Activated T-helper 9 cell treated with anti-CD3 and anti-CD28 coated beads, Interleukin-2, amount 50 U/mL, for 16 hours (primary cell): ENCODE results near the gene RBBP9.
"Not testable (repeated sequence)": the region's sequence is repeated elsewhere in the genome, so short reads cannot be mapped to it uniquely, and the experiment has no call there.

Source experiments
- DNase-seq: peaks from one replicate; pipeline ENCODE4 v3.0.0-alpha.2; 2020; ENCODE audit warnings: low read depth

RBBP9 gene

DNA sequence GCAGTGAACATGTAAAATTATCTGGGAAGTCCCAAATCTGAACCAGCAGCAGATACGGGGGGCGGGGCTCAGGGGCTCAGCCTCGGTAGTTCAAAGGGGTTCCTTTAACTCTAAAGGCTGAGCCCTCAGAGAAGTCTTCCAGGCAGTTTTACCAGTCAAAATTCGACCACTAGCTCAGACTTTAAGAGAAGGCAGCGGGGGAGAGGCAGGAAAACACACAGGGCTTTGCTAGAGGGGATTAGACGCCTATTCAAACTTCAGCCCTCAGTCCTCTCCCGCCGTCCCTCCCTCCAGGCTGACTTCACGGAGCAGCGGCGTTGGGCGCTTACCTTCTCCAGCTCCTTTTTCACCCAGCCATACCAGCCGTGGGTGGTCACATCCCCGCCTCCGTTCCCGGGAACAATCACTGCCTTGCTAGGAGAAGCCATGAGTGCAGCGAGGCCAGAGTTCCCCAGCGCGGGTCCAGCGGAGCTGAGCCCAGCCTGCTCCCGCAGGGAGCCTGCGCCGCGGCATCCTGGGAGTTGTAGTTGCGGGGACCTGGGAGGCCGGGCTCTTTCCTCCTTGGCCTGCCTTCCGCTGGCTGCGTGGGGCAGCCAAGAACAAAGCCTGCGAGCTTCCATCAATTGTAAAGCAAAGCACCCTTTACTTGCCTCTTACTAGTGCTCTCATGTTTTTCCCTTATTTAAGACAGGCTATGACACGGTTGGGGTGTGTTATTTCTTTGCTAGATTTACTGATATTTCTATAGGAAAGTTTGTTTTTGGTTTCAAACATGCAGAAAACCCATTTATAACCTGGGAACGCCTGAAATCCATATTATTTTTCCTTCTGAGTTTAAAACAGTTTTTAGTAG is at the start of gene RBBP9:
Gene RBBP9 (minus strand): TSS at position 486 of the 853 bp plus-strand sequence. CDS start 58 bp downstream, at position 428.
- peak; percentile 56 for DNase-seq

DNA sequence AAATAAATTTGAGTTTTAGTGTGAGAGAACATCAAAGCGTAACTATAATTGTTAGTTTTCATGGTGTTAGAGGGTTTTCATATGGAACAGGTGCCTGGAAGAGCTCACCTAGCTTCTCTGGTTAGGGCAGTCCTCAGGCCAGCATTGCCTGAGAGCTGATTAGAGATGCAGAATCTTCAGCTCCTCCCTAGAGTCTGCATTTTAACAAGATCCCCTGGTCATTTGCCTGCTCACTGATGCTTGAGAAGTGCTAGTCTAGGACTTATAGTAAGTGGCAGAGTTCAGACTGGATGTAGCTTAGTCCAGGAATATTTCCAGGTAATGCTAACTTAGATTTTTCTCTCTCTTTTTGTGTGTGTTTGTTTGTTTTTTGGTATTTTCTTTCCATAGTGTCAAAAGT is 48.5 kb upstream of the RBBP9 start:
- DNase-seq = no peak

GRCh38 chr20:18543932-18544331 is 46.9 kb upstream of the RBBP9 start:
- DNase-seq = no peak

DNA sequence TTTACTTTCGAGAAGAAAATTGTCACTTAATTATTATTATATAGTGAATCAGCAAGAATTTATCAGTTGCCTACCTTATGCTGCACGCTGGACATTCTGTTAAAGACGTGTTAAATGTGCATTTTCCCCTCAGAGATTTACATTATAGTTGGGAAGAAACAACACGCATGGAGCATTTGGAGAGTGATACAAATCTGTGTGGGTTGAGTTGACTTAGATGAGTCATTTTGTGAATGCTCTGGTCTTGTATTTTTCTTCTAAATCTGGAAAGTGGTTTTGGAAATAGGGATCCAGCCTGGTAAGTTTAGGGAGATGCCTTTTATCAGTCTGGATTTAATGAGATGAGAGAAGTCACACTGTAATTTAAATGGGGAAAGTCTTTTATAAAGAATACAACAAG is 46.2 kb upstream of the RBBP9 start:
- no peak for DNase-seq

- DNase-seq = no peak
Measured at GRCh38 chr20:18541741-18542140, 44.7 kb upstream of the RBBP9 start.

DNA sequence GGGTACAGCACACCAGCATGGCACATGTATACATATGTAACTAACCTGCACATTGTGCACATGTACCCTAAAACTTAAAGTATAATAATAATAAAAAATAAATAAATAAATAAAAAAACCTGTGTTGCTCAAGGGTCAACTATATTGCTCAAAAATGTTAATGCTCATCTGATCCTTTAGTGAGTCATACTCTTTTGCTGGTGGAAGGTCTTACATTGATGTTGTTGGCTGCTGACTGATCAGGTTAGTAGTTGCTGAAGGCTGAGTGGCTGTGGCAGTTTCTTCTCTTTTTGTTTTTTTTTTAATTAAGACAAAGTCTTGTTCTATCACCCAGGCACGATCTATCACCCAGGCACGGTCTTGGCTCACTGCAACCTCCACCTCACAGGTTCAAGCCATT is 40.6 kb upstream of the RBBP9 start:
- no peak for DNase-seq

DNA sequence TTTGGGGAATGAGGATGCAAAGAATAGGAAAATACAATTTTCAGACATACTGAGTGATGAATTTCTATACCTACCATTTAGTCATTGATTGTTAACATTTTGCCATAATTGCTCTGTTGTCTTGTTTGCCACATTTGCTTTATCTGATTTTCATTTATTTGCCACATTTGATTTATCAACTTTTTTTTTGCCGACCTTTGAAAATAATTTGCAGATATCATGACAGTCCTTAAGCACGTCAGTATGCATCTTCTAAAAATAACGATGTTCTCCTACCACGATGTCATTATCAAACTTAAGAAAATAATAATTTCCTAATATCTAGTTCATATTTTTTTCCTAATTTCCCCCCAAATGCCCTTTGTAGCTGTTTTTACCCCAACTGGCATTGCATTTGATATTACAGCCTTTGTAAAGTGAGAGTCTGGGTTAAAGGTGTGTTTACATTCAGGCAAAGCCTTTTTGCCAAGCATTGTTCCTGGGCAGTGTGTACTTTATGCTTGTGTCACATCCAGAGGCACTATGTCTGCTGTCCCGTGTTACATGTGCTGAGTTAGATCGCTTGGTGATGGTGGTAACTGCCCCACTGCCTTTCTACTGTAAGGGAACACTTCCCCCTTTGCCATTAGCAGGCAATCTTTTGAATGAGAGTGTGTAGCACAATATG is 37.1 kb upstream of the RBBP9 start:
- DNase-seq = no peak

DNA sequence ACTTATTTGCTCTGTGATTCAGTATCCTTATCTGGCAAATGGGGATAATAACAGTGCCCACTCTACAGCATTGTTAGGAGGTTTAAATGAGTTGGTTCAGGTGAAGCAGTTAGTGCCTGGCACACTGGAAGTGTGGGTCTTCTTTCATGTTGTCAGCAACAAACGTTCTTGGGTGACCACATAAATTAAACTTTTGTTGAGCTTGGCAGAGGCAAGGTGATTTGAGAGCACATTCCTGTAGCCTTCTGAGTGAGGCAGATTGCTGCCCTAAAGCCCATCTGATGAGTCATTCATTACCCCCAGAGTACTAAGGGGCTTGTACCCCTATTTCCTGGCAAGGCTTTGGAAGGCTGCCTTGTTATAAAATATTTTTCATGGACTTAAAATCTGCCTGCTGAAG is 36.5 kb upstream of the RBBP9 start:
- no peak for DNase-seq

GRCh38 chr20:18532626-18533025 is 35.6 kb upstream of the RBBP9 start:
- no peak for DNase-seq

- no peak for DNase-seq
Measured at GRCh38 chr20:18529041-18529440, 32.0 kb upstream of the RBBP9 start.

GRCh38 chr20:18527836-18528235 is 30.8 kb upstream of the RBBP9 start:
- DNase-seq = no peak

DNA sequence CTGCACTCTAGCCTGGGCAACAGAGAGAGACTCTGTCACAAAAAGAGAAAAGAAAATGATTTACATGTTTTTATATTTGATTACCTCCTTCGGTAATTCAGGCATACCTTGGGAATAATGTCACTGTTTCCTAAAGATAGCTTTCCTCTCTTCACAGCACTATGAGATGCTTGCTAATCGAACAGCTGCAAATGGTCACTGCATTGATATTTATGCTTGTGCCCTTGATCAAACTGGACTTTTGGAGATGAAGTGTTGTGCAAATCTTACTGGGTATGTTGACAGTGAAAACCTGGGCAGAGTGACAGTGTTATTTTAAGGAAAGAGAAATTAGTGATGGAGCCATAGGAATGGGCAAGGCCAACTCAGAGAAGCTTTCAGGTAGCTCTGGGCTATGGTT is 30.3 kb upstream of the RBBP9 start:
- DNase-seq = no peak

DNA sequence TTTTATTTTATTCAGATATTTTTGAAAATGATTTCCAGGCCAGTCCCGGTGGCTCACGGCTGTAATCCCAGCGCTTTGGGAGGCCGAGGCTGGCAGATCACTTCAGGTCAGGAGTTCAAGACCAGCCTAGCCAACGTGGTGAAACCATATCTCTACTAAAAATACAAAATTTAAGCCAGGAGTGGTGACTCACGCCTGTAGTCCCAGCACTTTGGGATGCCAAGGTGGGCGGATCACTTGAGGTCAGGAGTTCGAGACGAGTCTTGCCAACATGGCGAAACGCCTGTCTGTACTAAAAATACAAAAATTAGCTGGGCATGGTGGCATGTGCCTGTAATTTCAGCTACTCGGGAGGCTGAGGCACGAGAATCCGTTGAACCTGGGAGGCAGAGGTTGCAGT is 29.7 kb upstream of the RBBP9 start:
- DNase-seq = not testable (repeated sequence)

DNA sequence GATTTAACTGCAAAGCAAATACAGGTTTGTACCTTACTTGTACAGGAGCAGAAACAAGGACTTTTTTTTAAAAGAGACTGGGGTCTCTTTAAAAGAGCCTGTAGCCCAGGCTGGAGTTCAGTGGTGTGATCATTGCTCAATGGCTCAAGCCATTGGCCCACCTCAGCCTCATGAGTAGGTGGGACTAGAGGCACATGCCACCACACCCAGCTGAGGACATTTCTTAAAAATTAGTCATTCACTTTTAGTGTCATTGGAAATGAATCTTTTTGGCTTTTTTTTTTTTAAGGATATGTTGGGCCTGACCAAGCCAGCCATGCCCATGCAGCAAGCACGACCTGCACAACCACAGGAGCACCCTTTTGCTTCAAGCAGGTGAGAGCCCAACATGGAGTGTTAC is 27.6 kb upstream of the RBBP9 start:
- no peak for DNase-seq

GRCh38 chr20:18523066-18523465 is 26.0 kb upstream of the RBBP9 start:
- no peak for DNase-seq

- DNase-seq = not testable (repeated sequence)
Measured at GRCh38 chr20:18522066-18522465, 25.0 kb upstream of the RBBP9 start.

- no peak for DNase-seq
Measured at GRCh38 chr20:18515973-18516372, 18.9 kb upstream of the RBBP9 start.

DNA sequence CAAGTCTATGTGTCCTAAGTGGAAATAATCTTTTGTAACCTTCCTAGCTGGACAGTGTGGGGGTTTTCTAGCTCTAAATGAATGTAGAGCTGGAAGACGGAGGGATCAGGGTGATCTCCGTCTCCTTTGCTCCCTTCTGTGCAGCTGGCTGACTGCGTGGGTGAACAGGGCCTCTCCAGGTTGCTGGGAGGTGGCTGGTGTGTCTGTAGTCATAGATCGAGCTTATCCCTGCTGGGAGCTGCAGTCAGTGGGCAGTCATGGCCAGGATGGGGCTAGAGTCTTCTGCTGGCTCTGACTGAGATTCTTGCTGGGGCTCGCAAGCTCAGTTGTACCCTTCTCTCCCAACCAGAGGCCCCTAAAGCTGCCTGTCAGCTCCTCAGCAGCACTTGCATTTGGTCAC is 17.1 kb upstream of the RBBP9 start:
- DNase-seq = no peak

- no peak for DNase-seq
Measured at GRCh38 chr20:18513208-18513607, 16.2 kb upstream of the RBBP9 start.

DNA sequence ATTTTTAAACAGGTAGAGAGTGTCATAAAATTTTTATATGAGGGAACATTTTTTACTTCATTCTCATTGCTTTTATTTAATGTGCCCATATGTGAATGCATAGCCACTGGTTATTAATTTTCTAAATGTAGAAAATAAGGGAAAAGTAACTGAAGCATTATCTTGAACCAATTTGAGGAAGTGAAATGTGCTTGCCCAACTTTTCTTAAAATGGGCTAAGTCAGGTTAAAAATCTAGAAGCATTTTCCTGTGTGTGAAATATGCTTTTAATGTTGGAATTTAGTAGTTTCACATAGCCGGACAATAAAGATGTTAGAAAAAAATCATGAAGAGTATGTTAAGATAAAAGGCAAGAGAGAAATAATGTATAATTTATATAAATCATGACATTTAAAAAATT is 14.5 kb upstream of the RBBP9 start:
- DNase-seq = no peak

- DNase-seq = peak; percentile 96
Measured at GRCh38 chr20:18507218-18508191, 10.5 kb upstream of the RBBP9 start, which contains the start of gene SEC23B. SEC23B (plus strand) TSS chr20:18507940; CDS start chr20:18510836, 2,896 bp downstream.

DNA sequence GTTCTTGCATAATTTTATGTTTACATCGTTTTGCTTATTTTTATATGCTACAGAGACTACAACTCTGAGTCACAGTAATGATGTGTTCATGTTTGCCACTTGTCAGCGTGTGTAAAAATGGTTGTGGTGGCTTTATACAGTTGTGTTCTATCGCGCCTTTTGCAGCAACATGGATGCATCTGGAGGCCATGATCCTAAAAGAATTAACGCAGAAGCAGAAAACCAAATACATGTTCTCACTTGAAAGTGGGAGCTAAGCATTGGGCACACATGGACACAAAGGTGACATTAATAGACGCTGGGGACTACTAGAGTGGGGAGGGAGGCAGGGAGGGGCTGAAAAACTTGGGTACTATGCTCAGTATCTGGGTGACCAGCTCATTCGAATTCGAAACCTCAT is 9.7 kb upstream of the RBBP9 start:
- DNase-seq = no peak
